HepG2 (cell line): ENCODE measurements around the gene ECT2. TPM values are rescaled to one million over a fixed set of nuclear protein-coding genes. Genes with fewer than 3 reads are reported as not detected.

Experiments used
- ATAC-seq: fragments of 200-7000 bp; cut with Tn5 transposase; 3 replicates; pipeline ENCODE4 v1.9.1; 2020; ENCODE audit warnings: mild to moderate bottlenecking, moderate library complexity
- BruUV-seq: library from RNA; stranded (reverse); fragments of 400-500 nt; replicated peaks from 2 replicates; lab custom pipeline; 2021; lab: Mats Ljungman, UMichigan
- CTCF ChIA-PET: fragments of 300-600 bp; formaldehyde crosslinking; extraction: SDS; loops from one replicate; lab custom pipeline; 2021; ENCODE audit warnings: low total read pairs, inconsistent platforms, low intra/inter-chr PET ratio; lab: Yijun Ruan, JAX
- POLR2A ChIA-PET: fragments of 350-600 bp; sonication (Branson Sonifier 250); formaldehyde crosslinking; loops from one replicate; lab custom pipeline; 2020; ENCODE audit warnings: antibody characterized with exemption, inconsistent platforms; lab: Yijun Ruan, JAX
- DNase-seq: peaks from one replicate; pipeline ENCODE4 v3.0.0-alpha.2; 2015; ENCODE audit warnings: low spot score
- FAIRE-seq: peaks from 3 replicates; lab custom pipeline; 2011; peaks lifted over from hg19 to GRCh38; lab: Jason Lieb, UNC
- H2AFZ ChIP-seq: one replicate; pipeline ENCODE4 v1.6.1; 2011; ENCODE audit warnings: low read length, inconsistent platforms
- H3K27ac ChIP-seq: fragments of 300-600 bp; 3 replicates; pipeline ENCODE4 v1.8.0; 2011; ENCODE audit warnings: mixed run types, mild to moderate bottlenecking, mixed read lengths, low read length, inconsistent platforms; ENCODE audit not compliant: insufficient read depth; ENCODE audit errors: extremely low read length
- H3K27me3 ChIP-seq, 2 experiments: fragments of 200-600 bp in 1 of 2; 2 replicates in 1 of 2; 3 replicates in 1 of 2; pipeline versions ENCODE4 v1.6.0 to v1.8.0; 2011; ENCODE audit warnings: low read length in 2 of 2, mild to moderate bottlenecking in 2 of 2, moderate library complexity in 2 of 2, inconsistent platforms in 1 of 2; ENCODE audit not compliant: insufficient read depth in 2 of 2, control insufficient read depth in 1 of 2
- H3K36me3 ChIP-seq, 2 experiments: fragments of 200-600 bp in 1 of 2; replicated peaks in 1 of 2; 2 replicates in 1 of 2; 3 replicates in 1 of 2; pipeline versions ENCODE4 v1.5.1 to v1.8.0; 2011; ENCODE audit warnings: low read length in 2 of 2, inconsistent platforms in 1 of 2; ENCODE audit not compliant: insufficient read depth in 2 of 2, control insufficient read depth in 1 of 2
- H3K4me1 ChIP-seq: 2 replicates; pipeline ENCODE4 v1.5.1; 2012; ENCODE audit warnings: low read length, inconsistent platforms; ENCODE audit not compliant: insufficient read depth
- H3K4me2 ChIP-seq: 2 replicates; pipeline ENCODE4 v1.6.0; 2011; ENCODE audit warnings: low read depth, low read length, inconsistent platforms
- H3K4me3 ChIP-seq, 3 experiments: fragments of 200-600 bp in 1 of 3; sonication (generic), shearing (Covaris generic) in 1 of 3; replicated peaks in 1 of 3; 2 replicates each; pipeline ENCODE4 v1.5.1; 2011 to 2016; ENCODE audit warnings: low read length in 3 of 3, inconsistent platforms in 2 of 3, low read depth in 2 of 3, mild to moderate bottlenecking in 2 of 3, control low read depth in 1 of 3, mixed read lengths in 1 of 3; ENCODE audit not compliant: insufficient read depth in 1 of 3
- H3K79me2 ChIP-seq: one replicate; pipeline ENCODE4 v1.6.1; 2011; ENCODE audit warnings: low read length, inconsistent platforms; ENCODE audit not compliant: insufficient read depth
- H3K9ac ChIP-seq: 2 replicates; pipeline ENCODE4 v1.6.0; 2011; ENCODE audit warnings: mild to moderate bottlenecking, low read depth, low read length, inconsistent platforms; ENCODE audit not compliant: insufficient read depth
- H3K9me3 ChIP-seq: 2 replicates; pipeline ENCODE4 v1.5.1; 2012; ENCODE audit warnings: mild to moderate bottlenecking, low read length
- H4K20me1 ChIP-seq: 2 replicates; pipeline ENCODE4 v1.6.0; 2011; ENCODE audit warnings: inconsistent platforms, mild to moderate bottlenecking, low read length, moderate library complexity; ENCODE audit not compliant: insufficient read depth
- IRF2 ChIP-seq: IDR thresholded peaks from 2 replicates; pipeline ENCODE4 v1.6.1; 2018; ENCODE audit warnings: missing genetic modification reagents, missing compliant biosample characterization
- JDP2 ChIP-seq: sonication (generic); formaldehyde crosslinking; IDR thresholded peaks from 2 replicates; pipeline ENCODE4 v1.8.1; 2022; ENCODE audit warnings: missing genetic modification reagents, borderline replicate concordance
- MED1 ChIP-seq: sonication (generic); formaldehyde crosslinking; IDR thresholded peaks from 2 replicates; pipeline ENCODE4 v1.4.0; 2020; ENCODE audit warnings: missing genetic modification reagents
- PAF1 ChIP-seq: IDR thresholded peaks from 2 replicates; pipeline ENCODE4 v1.6.1; 2016; ENCODE audit warnings: missing genetic modification reagents, missing compliant biosample characterization
- ZFP37 ChIP-seq: sonication (generic); formaldehyde crosslinking; IDR thresholded peaks from 2 replicates; pipeline ENCODE4 v1.4.0; 2020; ENCODE audit warnings: missing genetic modification reagents, borderline replicate concordance
- ZNF788 ChIP-seq: sonication (generic); formaldehyde crosslinking; IDR thresholded peaks from 2 replicates; pipeline ENCODE4 v1.5.0; 2020; ENCODE audit warnings: mild to moderate bottlenecking, missing genetic modification reagents, borderline replicate concordance
- WGBS: methylation state at CpG from one replicate; pipeline ENCODE4 v1.1.6; 2017; ENCODE audit warnings: low lambda C conversion rate; 5-methylcytosine and 5-hydroxymethylcytosine counted together
- in situ Hi-C: cut with HindIII; loops from 2 replicates; pipeline ENCODE4 v1.10.0; 2017; ENCODE audit warnings: low pct_unique_long_range_greater_than_20kb; ENCODE audit not compliant: extremely low pct_ligation_motif_present
- intact Hi-C: fragments of 100-400 bp; cut with micrococcal nuclease; formaldehyde crosslinking; loops from one replicate; pipeline ENCODE4 v1.10.0; 2022; ENCODE audit not compliant: unreplicated experiment
- polyA plus RNA-seq, 8 experiments: library from polyadenylated mRNA; depleted of rRNA in 3 of 8; stranded (reverse) in 7 of 8; unstranded in 1 of 8; fragments of >200 nt; fragmentation: Illumina TruSeq in 4 of 8; extraction: Trizol in 4 of 8; gene quantifications; 2 replicates each; pipeline versions ENCODE4 v1.2.1 to v1.2.3, GENCODE V29; 2011 to 2016; ENCODE audit warnings: low read depth in 4 of 8, missing spikeins in 1 of 8, mixed read lengths in 1 of 8; ENCODE audit not compliant: insufficient read depth in 1 of 8
- total RNA-seq, 5 experiments: library from RNA; depleted of rRNA; stranded (reverse); fragments of >200 nt; fragmentation: Illumina TruSeq; extraction: Trizol; gene quantifications; 2 replicates each; pipeline ENCODE4 v1.2.3, GENCODE V29; 2016; ENCODE audit warnings: low read depth in 1 of 5
- TF ChIP-seq, protein P1 (sequence below): sonication (generic); formaldehyde crosslinking; IDR thresholded peaks from 2 replicates; pipeline ENCODE4 v1.5.1; 2020; ENCODE audit warnings: missing genetic modification reagents, mild to moderate bottlenecking, borderline replicate concordance
- TF ChIP-seq, protein P2 (sequence below): sonication (generic); formaldehyde crosslinking; IDR thresholded peaks from 2 replicates; pipeline ENCODE4 v1.5.0; 2020; ENCODE audit warnings: missing genetic modification reagents, mild to moderate bottlenecking, borderline replicate concordance
- TF ChIP-seq, protein P3 (sequence below): sonication (generic); formaldehyde crosslinking; IDR thresholded peaks from 2 replicates; pipeline ENCODE4 v1.4.0; 2020; ENCODE audit warnings: low read depth, missing genetic modification reagents

Gene ECT2
- total and polyA plus RNA-seq, 2 of the 13 experiments (the other 11 are each of a cell fraction or from before 2014, with no cell fraction given) = 21.6 to 52.0 TPM

DNA sequence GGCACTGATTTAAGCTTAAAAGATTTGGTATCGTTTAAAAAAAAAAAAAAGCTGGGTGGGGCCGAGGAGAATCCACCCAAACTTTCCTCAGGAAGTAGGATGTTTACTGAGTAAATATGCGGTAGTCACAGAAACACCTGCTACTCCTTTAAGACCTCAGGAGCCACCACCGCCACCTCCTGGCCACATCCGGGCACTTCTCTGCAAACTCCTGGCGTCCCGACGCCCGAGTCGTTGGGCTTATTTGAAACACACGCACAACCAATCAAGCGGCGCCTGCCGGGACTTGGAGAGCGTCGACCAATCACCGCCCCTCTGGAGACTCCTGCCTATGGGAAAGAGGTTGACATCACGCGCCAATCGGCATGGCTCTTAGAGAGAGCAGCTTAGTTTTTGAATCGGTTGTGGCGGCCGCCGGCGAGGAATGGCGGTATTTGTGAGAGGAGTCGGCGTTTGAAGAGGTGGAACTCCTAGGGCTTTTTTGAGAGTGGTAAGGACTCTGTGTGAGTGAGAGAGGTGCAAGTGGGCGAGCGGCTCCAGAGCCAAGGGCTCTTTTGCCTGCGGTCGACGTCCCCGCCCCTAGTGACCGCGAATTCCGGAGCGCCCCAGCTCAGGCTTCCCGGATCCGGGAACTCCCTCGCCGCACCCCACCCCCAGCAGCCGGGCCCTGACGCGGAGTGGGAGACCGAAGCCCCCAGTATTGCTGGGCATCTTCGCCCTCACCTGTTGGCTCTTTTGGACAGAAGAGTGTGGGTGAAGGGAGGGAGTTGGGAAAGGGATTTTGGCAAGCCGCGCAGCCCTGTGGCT, at the start of gene ECT2 (continued):
- TF ChIP-seq, protein P1, sequence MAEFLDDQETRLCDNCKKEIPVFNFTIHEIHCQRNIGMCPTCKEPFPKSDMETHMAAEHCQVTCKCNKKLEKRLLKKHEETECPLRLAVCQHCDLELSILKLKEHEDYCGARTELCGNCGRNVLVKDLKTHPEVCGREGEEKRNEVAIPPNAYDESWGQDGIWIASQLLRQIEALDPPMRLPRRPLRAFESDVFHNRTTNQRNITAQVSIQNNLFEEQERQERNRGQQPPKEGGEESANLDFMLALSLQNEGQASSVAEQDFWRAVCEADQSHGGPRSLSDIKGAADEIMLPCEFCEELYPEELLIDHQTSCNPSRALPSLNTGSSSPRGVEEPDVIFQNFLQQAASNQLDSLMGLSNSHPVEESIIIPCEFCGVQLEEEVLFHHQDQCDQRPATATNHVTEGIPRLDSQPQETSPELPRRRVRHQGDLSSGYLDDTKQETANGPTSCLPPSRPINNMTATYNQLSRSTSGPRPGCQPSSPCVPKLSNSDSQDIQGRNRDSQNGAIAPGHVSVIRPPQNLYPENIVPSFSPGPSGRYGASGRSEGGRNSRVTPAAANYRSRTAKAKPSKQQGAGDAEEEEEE (CRISPR knock-in tag) = no peak
- TF ChIP-seq MED1 (CRISPR knock-in tag) (peak; percentile 83), PAF1 (CRISPR knock-in tag) (no peak), ZFP37 (no peak; the same call in 1 of the 2 replicates), IRF2 (CRISPR knock-in tag) (peak; percentile 49; the same call in 1 of the 2 replicates), ZNF788 (CRISPR knock-in tag) (peak; percentile 40; the same call in 1 of the 2 replicates)
- TF ChIP-seq, protein P2, sequence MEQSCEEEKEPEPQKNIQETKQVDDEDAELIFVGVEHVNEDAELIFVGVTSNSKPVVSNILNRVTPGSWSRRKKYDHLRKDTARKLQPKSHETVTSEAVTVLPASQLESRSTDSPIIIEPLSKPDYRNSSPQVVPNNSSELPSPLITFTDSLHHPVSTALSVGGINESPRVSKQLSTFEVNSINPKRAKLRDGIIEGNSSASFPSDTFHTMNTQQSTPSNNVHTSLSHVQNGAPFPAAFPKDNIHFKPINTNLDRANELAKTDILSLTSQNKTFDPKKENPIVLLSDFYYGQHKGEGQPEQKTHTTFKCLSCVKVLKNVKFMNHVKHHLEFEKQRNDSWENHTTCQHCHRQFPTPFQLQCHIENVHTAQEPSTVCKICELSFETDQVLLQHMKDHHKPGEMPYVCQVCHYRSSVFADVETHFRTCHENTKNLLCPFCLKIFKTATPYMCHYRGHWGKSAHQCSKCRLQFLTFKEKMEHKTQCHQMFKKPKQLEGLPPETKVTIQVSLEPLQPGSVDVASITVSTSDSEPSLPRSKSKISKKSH (CRISPR knock-in tag) = 0 out of 2 replicates have a peak, but pooled peaks have one; percentile 54

DNA sequence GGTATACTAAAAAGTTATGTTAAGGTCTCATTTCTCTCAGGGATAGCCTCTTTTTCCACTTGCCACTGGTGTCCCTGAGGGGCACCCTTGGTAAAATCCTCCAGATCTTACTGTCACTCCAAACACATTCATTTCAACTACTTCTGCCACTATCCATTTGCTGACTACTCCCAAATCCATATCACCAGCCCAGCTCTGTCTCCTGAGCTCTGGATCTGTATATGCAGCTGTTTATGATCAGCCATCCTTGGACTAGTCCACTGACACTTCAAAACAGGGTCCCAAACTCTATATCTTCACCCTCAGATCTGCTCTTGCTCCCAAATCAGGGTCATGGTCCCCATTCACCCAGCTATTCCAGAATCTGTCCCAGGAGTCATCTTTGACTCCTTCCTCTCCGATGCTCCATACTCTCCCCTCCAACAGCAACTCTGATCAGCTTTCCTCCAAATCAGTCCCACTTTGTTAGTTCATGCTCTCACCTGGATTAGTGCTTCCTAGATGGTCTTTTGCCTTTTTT, 49.5 kb upstream of the ECT2 start:
- Histone ChIP-seq H3K27ac (no peak overlapping the region), H3K9ac (no peak overlapping the region), H3K4me2 (no peak overlapping the region), H2AFZ (no peak overlapping the region), H3K27me3 (no peaks in the 10 kb centered on the region), H4K20me1 (no peaks in the 10 kb centered on the region), H3K9me3 (no peaks in the 10 kb centered on the region), H3K4me3 (no peak overlapping the region), H3K79me2 (peaks cover 70% of the 10 kb centered on the region), H3K36me3 (no peaks in the 10 kb centered on the region; a peak in 2 of 5 replicates), H3K4me1 (peaks cover 95% of the 10 kb centered on the region)
- intact Hi-C loops (no loop called here), in situ Hi-C loops (no loop called here)
- CTCF ChIA-PET = no interaction called here
- no peak for ATAC-seq
- FAIRE-seq = no peak
- TF ChIP-seq, protein P3, sequence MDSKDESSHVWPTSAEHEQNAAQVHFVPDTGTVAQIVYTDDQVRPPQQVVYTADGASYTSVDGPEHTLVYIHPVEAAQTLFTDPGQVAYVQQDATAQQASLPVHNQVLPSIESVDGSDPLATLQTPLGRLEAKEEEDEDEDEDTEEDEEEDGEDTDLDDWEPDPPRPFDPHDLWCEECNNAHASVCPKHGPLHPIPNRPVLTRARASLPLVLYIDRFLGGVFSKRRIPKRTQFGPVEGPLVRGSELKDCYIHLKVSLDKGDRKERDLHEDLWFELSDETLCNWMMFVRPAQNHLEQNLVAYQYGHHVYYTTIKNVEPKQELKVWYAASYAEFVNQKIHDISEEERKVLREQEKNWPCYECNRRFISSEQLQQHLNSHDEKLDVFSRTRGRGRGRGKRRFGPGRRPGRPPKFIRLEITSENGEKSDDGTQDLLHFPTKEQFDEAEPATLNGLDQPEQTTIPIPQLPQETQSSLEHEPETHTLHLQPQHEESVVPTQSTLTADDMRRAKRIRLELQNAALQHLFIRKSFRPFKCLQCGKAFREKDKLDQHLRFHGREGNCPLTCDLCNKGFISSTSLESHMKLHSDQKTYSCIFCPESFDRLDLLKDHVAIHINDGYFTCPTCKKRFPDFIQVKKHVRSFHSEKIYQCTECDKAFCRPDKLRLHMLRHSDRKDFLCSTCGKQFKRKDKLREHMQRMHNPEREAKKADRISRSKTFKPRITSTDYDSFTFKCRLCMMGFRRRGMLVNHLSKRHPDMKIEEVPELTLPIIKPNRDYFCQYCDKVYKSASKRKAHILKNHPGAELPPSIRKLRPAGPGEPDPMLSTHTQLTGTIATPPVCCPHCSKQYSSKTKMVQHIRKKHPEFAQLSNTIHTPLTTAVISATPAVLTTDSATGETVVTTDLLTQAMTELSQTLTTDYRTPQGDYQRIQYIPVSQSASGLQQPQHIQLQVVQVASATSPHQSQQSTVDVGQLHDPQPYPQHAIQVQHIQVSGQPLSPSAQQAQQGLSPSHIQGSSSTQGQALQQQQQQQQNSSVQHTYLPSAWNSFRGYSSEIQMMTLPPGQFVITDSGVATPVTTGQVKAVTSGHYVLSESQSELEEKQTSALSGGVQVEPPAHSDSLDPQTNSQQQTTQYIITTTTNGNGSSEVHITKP = 0 out of 2 replicates have a peak, but pooled peaks have one; percentile 31
- TF ChIP-seq JDP2 (CRISPR knock-in tag) = no peak
- WGBS = 100% methylated on average over 1 of the region's 1 CpG
- no TSS peak for BruUV-seq
- POLR2A ChIA-PET = no interaction called here
- no peak for DNase-seq
